Trophoblast cell (in vitro differentiated cells and primary cell): ENCODE results near the gene PPRC1.

Experiments used
- DNase-seq, 2 donors: peaks; one replicate each; pipeline ENCODE4 v3.0.0-alpha.2; 2016
- H2AFZ ChIP-seq: 2 replicates; pipeline ENCODE4 v1.6.1; 2013; ENCODE audit warnings: low read length, moderate library complexity, mild to moderate bottlenecking; ENCODE audit not compliant: insufficient read depth, poor library complexity
- H2AK5ac ChIP-seq: 2 replicates; pipeline ENCODE4 v1.6.1; 2013; ENCODE audit warnings: mild to moderate bottlenecking, low read length
- H2BK120ac ChIP-seq: 2 replicates; pipeline ENCODE4 v1.6.1; 2013; ENCODE audit warnings: low read length, mild to moderate bottlenecking, moderate library complexity; ENCODE audit not compliant: insufficient read depth, poor library complexity
- H2BK12ac ChIP-seq: 2 replicates; pipeline ENCODE4 v1.6.1; 2013; ENCODE audit warnings: mild to moderate bottlenecking, low read length, moderate library complexity
- H2BK5ac ChIP-seq: 2 replicates; pipeline ENCODE4 v1.6.1; 2013; ENCODE audit warnings: low read length, low read depth, moderate library complexity, mild to moderate bottlenecking; ENCODE audit not compliant: poor library complexity
- H3K14ac ChIP-seq: 2 replicates; pipeline ENCODE4 v1.6.1; 2013; ENCODE audit warnings: mild to moderate bottlenecking, low read length
- H3K18ac ChIP-seq: 2 replicates; pipeline ENCODE4 v1.6.1; 2013; ENCODE audit warnings: mild to moderate bottlenecking, low read length
- H3K23ac ChIP-seq: 2 replicates; pipeline ENCODE4 v1.6.1; 2013; ENCODE audit warnings: low read length
- H3K27ac ChIP-seq: 2 replicates; pipeline ENCODE4 v1.5.1; 2013; ENCODE audit warnings: low read depth, mild to moderate bottlenecking, inconsistent platforms, low read length, moderate library complexity
- H3K27me3 ChIP-seq: 2 replicates; pipeline ENCODE4 v1.6.1; 2013; ENCODE audit warnings: inconsistent platforms, mild to moderate bottlenecking, low read length, moderate library complexity; ENCODE audit not compliant: insufficient read depth
- H3K36me3 ChIP-seq, 2 experiments: 1 replicate in 1 of 2; 2 replicates in 1 of 2; pipeline ENCODE4 v1.6.1; 2013; ENCODE audit warnings: low read length in 2 of 2, mild to moderate bottlenecking in 2 of 2, moderate library complexity in 1 of 2; ENCODE audit not compliant: insufficient read depth in 2 of 2, control insufficient read depth in 1 of 2
- H3K4ac ChIP-seq: 2 replicates; pipeline ENCODE4 v1.6.1; 2013; ENCODE audit warnings: low read depth, mild to moderate bottlenecking, low read length, moderate library complexity
- H3K4me1 ChIP-seq, 2 experiments: 1 replicate in 1 of 2; 2 replicates in 1 of 2; pipeline ENCODE4 v1.6.1; 2013; ENCODE audit warnings: low read length in 2 of 2, mild to moderate bottlenecking in 2 of 2, moderate library complexity in 1 of 2; ENCODE audit not compliant: insufficient read depth in 2 of 2, control insufficient read depth in 1 of 2
- H3K4me2 ChIP-seq: 2 replicates; pipeline ENCODE4 v1.6.1; 2013; ENCODE audit warnings: inconsistent platforms, mild to moderate bottlenecking, low read length, moderate library complexity
- H3K4me3 ChIP-seq: 2 replicates; pipeline ENCODE4 v1.5.1; 2013; ENCODE audit warnings: mild to moderate bottlenecking, low read depth, low read length, inconsistent platforms
- H3K79me1 ChIP-seq: one replicate; pipeline ENCODE4 v1.6.1; 2013; ENCODE audit warnings: low read length
- H3K79me2 ChIP-seq: 2 replicates; pipeline ENCODE4 v1.6.1; 2013; ENCODE audit warnings: low read length, mild to moderate bottlenecking; ENCODE audit not compliant: control insufficient read depth, insufficient read depth, poor library complexity
- H3K9ac ChIP-seq: 2 replicates; pipeline ENCODE4 v1.6.1; 2013; ENCODE audit warnings: mild to moderate bottlenecking, low read length
- H3K9me3 ChIP-seq: 2 replicates; pipeline ENCODE4 v1.6.1; 2013; ENCODE audit warnings: low read depth, mild to moderate bottlenecking, control low read depth, inconsistent platforms, low read length; ENCODE audit not compliant: insufficient read depth
- H4K12ac ChIP-seq: 2 replicates; pipeline ENCODE4 v1.6.1; 2013; ENCODE audit warnings: low read depth, mild to moderate bottlenecking, low read length, moderate library complexity
- H4K8ac ChIP-seq: 2 replicates; pipeline ENCODE4 v1.6.1; 2013; ENCODE audit warnings: low read depth, mild to moderate bottlenecking, low read length, moderate library complexity
- H4K91ac ChIP-seq: one replicate; pipeline ENCODE4 v1.6.1; 2013; ENCODE audit warnings: low read depth, mild to moderate bottlenecking, low read length, moderate library complexity
- WGBS: extraction: QIAGEN DNeasy Blood & Tissue Kit; methylation state at CpG from one replicate; pipeline ENCODE4 v1.1.7; 2013; ENCODE audit warnings: missing lambda C conversion rate; ENCODE audit not compliant: insufficient read length, insufficient coverage; ENCODE audit errors: extremely low coverage; 5-methylcytosine and 5-hydroxymethylcytosine counted together

The PPRC1 gene

GRCh38 chr10:102167861-102168260, 35.0 kb downstream of the PPRC1 start:
- no peak overlapping the region for H2BK120ac ChIP-seq
- no peak overlapping the region for H3K4ac ChIP-seq
- WGBS, result no CpG with 5 or more reads among the region's 1 CpG
- no peaks in the 10 kb centered on the region for H3K79me2 ChIP-seq
- H3K9ac ChIP-seq, result no peak overlapping the region
- H2BK5ac ChIP-seq, result no peak overlapping the region
- H3K4me2 ChIP-seq, result no peak overlapping the region
- H3K79me1 ChIP-seq, result no peaks in the 10 kb centered on the region
- H3K4me1 ChIP-seq, result no peaks in the 10 kb centered on the region
- no peak overlapping the region for H3K27ac ChIP-seq
- H4K8ac ChIP-seq, result no peak overlapping the region
- H2AFZ ChIP-seq, result no peak overlapping the region
- no peak overlapping the region for H3K14ac ChIP-seq
- no peak overlapping the region for H3K18ac ChIP-seq
- no peak for DNase-seq
- H2AK5ac ChIP-seq, result no peak overlapping the region
- no peak overlapping the region for H4K91ac ChIP-seq
- H2BK12ac ChIP-seq, result no peak overlapping the region
- no peaks in the 10 kb centered on the region for H3K9me3 ChIP-seq
- peaks cover 2 to 5% of the 10 kb centered on the region in 2 experiments for H3K36me3 ChIP-seq
- no peaks in the 10 kb centered on the region for H3K27me3 ChIP-seq
- no peak overlapping the region for H3K4me3 ChIP-seq
- no peak overlapping the region for H3K23ac ChIP-seq
- no peak overlapping the region for H4K12ac ChIP-seq

- no peak overlapping the region for H3K9ac ChIP-seq
- H3K9me3 ChIP-seq, result no peaks in the 10 kb centered on the region
- H3K18ac ChIP-seq, result no peak overlapping the region
- H3K4me1 ChIP-seq, result no peaks in the 10 kb centered on the region
- no peaks in the 10 kb centered on the region for H3K79me2 ChIP-seq
- H3K4ac ChIP-seq, result no peak overlapping the region
- H2AFZ ChIP-seq, result no peak overlapping the region
- no peak overlapping the region for H4K91ac ChIP-seq
- no peak for DNase-seq
- no peak overlapping the region for H3K14ac ChIP-seq
- WGBS, result no CpG with 5 or more reads among the region's 3 CpGs
- H3K4me2 ChIP-seq, result no peak overlapping the region
- no peaks in the 10 kb centered on the region for H3K79me1 ChIP-seq
- no peak overlapping the region for H3K27ac ChIP-seq
- no peak overlapping the region for H2BK12ac ChIP-seq
- no peak overlapping the region for H4K8ac ChIP-seq
- H3K23ac ChIP-seq, result no peak overlapping the region
- H2BK5ac ChIP-seq, result no peak overlapping the region
- no peak overlapping the region for H3K4me3 ChIP-seq
- no peaks in the 10 kb centered on the region for H3K36me3 ChIP-seq
- peak overlapping the region; percentile 91 for H4K12ac ChIP-seq
- H2BK120ac ChIP-seq, result no peak overlapping the region
- no peak overlapping the region for H2AK5ac ChIP-seq
- H3K27me3 ChIP-seq, result no peaks in the 10 kb centered on the region
Measured at GRCh38 chr10:102170602-102171001, 37.8 kb downstream of the PPRC1 start.

GRCh38 chr10:102172288-102172687, 39.4 kb downstream of the PPRC1 start:
- no peak overlapping the region for H3K27ac ChIP-seq

GRCh38 chr10:102175415-102175814, 42.6 kb downstream of the PPRC1 start:
- H4K12ac ChIP-seq, result no peak overlapping the region
- H4K8ac ChIP-seq, result no peak overlapping the region
- no peak overlapping the region for H3K14ac ChIP-seq
- H3K36me3 ChIP-seq, result no peaks in the 10 kb centered on the region
- H3K79me2 ChIP-seq, result no peaks in the 10 kb centered on the region
- no peaks in the 10 kb centered on the region for H3K9me3 ChIP-seq
- H3K4me2 ChIP-seq, result no peak overlapping the region
- H3K4me3 ChIP-seq, result no peak overlapping the region
- no peaks in the 10 kb centered on the region for H3K27me3 ChIP-seq
- no peaks in the 10 kb centered on the region for H3K79me1 ChIP-seq
- no peak overlapping the region for H3K18ac ChIP-seq
- H2AK5ac ChIP-seq, result no peak overlapping the region
- no peak overlapping the region for H4K91ac ChIP-seq
- H2BK12ac ChIP-seq, result no peak overlapping the region
- H2BK5ac ChIP-seq, result no peak overlapping the region
- no peak overlapping the region for H2AFZ ChIP-seq
- H3K27ac ChIP-seq, result no peak overlapping the region
- H2BK120ac ChIP-seq, result no peak overlapping the region
- H3K23ac ChIP-seq, result no peak overlapping the region
- H3K4me1 ChIP-seq, result no peaks in the 10 kb centered on the region
- no peak overlapping the region for H3K9ac ChIP-seq
- DNase-seq, result no peak
- no peak overlapping the region for H3K4ac ChIP-seq
- no CpG with 5 or more reads among the region's 4 CpGs for WGBS

More at GRCh38 chr10:102172288-102172687, 39.4 kb downstream of the PPRC1 start:
- H2BK5ac ChIP-seq, result no peak overlapping the region
- H3K9me3 ChIP-seq, result no peaks in the 10 kb centered on the region
- H2AK5ac ChIP-seq, result no peak overlapping the region
- no peak overlapping the region for H4K91ac ChIP-seq
- no peak overlapping the region for H4K8ac ChIP-seq
- no peaks in the 10 kb centered on the region for H3K4me1 ChIP-seq
- H3K9ac ChIP-seq, result no peak overlapping the region
- no peaks in the 10 kb centered on the region for H3K79me2 ChIP-seq
- H3K79me1 ChIP-seq, result no peaks in the 10 kb centered on the region
- H3K14ac ChIP-seq, result no peak overlapping the region
- no CpG with 5 or more reads among the region's 8 CpGs for WGBS
- DNase-seq, result no peak
- H3K23ac ChIP-seq, result no peak overlapping the region
- no peak overlapping the region for H3K4ac ChIP-seq
- no peak overlapping the region for H2AFZ ChIP-seq
- H3K18ac ChIP-seq, result no peak overlapping the region
- H4K12ac ChIP-seq, result no peak overlapping the region
- no peaks in the 10 kb centered on the region for H3K36me3 ChIP-seq
- H3K27me3 ChIP-seq, result no peaks in the 10 kb centered on the region
- H2BK12ac ChIP-seq, result no peak overlapping the region
- no peak overlapping the region for H2BK120ac ChIP-seq
- no peak overlapping the region for H3K4me2 ChIP-seq
- no peak overlapping the region for H3K4me3 ChIP-seq
